ENCODE measurements around the gene TMEM44. TPM values are rescaled to one million over a fixed set of nuclear protein-coding genes. Genes with fewer than 3 reads are reported as not detected.

Gene TMEM44, protein sequence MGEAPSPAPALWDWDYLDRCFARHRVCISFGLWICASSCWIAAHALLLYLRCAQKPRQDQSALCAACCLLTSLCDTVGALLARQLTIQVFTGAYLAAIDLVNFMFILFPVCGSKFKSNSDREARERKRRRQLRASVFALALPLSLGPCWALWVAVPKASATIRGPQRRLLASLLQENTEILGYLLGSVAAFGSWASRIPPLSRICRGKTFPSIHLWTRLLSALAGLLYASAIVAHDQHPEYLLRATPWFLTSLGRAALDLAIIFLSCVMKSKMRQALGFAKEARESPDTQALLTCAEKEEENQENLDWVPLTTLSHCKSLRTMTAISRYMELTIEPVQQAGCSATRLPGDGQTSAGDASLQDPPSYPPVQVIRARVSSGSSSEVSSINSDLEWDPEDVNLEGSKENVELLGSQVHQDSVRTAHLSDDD
- 33.6 and 38.0 TPM in 2 replicates for total RNA-seq

DNA sequence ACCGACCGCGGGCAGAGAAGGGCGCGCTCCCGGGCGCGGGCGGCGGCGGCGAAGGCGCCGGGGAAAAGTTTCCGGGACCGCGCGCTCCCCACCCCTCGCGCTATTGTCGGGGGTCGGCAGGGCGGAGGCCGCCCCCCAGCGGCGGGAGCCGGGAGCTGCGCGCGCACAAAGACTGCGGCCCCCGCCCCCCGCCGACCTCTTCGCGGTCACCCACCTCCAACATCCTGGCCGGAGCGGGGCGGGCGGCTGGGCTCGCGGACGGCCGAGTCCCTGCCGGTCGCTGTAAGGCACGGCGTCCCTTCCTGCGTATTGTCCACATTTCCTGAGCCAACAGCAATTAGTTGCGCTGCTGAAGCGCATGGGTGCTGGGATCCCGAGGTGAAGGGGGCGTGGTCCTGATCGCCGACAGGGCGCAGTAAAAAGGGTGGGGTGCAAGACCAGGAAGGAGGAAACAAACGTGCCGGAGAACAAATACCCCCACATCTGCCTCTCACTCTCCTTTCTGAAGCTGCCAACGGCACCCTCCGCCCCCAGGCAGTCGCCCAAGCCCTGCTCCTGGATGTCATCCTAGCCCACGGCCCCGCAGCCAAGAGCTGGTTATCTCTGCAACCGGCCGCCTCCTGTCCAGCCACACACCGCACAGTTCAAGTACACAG lies at the start of gene TMEM44:
Gene TMEM44 (minus strand): TSS at position 71 of the 656 bp plus-strand sequence. CDS start 204 bp downstream, outside the sequence.

DNA sequence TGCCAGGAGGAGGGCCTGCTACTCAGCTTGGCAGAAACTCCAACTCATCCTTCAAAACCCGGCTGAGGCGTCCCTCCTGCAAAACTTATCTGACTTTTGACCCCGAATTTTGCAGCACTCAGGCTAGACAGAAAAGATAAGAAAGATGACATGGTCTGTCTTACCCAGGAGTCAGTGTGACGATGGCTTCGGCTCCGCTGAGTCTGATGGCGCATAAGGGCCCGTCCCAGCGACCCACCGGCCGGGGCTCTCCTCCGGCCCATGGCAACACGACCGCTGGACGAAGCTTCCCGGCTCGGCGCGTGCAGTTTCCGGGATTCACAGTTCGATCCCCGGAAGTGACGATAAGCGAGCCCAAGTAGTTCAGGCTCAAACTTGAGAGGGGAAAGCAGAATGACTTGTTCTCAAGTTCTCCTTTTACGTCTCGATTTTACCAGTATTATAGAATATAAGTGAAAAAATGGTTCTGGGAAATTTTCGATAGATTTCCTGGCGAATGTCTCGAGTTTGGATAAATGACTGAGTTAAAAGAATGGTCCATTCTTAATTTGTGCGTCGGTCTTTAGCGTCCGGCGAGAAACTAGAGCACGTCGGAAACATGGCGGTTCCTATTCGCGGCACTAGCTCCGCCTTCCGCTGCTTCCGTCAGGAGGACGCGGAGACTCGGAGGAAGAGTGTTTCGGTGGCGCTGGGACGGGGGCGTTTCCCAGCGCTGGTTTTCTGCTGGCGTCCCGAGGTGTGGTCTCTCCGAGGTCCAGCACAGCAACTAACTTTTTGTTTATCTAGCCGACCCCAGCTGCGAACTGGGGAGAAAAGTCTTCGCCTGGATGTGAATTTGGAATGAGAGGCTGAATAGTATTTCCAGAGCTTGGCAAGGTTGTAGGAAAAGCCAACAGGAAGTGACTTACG lies 38.9 kb upstream of the TMEM44 start, which contains the start of gene LSG1:
Gene LSG1 (minus strand): TSS at position 292 of the 909 bp plus-strand sequence. CDS start 29 bp downstream, at position 263.

Other genes with a start within 250 kb of the TMEM44 start
- 0.13 TPM in 1 of 2 replicates, not detected in the other for gene GP5, start 234.2 kb downstream of the TMEM44 start, total RNA-seq
- gene ATP13A3, start 146.4 kb downstream of the TMEM44 start, total RNA-seq, result 174 and 180 TPM in 2 replicates
- 36.9 and 49.0 TPM in 2 replicates for gene LSG1, start 38.8 kb upstream of the TMEM44 start, total RNA-seq
- gene FAM43A, start 52.5 kb upstream of the TMEM44 start, total RNA-seq, result 218 and 241 TPM in 2 replicates